WTC11 (cell line): ENCODE measurements around the gene SGTA. TPM values are rescaled to one million over a fixed set of nuclear protein-coding genes. Genes with fewer than 3 reads are reported as not detected.

Source experiments
- ATAC-seq: fragments of 200-7000 bp; cut with Tn5 transposase; 2 replicates; pipeline ENCODE4 v1.10.0; 2021; ENCODE audit warnings: mild to moderate bottlenecking, moderate library complexity
- CTCF ChIA-PET: fragments of 300-600 bp; sonication (Branson Sonifier 250); formaldehyde crosslinking; loops from one replicate; lab custom pipeline; 2021; ENCODE audit warnings: antibody characterized with exemption; lab: Charles Lee
- POLR2A ChIA-PET: fragments of 350-600 bp; sonication (Branson Sonifier 250); formaldehyde crosslinking; loops from one replicate; lab custom pipeline; 2021; ENCODE audit warnings: antibody characterized with exemption; lab: Charles Lee
- DNase-seq: peaks from one replicate; pipeline ENCODE4 v3.0.0; 2021; ENCODE audit warnings: low spot score
- H3K27ac Mint-ChIP-seq: 2 replicates; pipeline ENCODE4 v1.8.0; 2021; ENCODE audit warnings: mixed read lengths
- H3K27me3 Mint-ChIP-seq: 2 replicates; pipeline ENCODE4 v1.8.0; 2021; ENCODE audit warnings: low read depth, mild to moderate bottlenecking, moderate library complexity, mixed read lengths
- H3K36me3 Mint-ChIP-seq: 2 replicates; pipeline ENCODE4 v1.8.0; 2021; ENCODE audit warnings: mixed read lengths
- H3K4me1 Mint-ChIP-seq: 2 replicates; pipeline ENCODE4 v1.8.0; 2022; ENCODE audit warnings: mixed read lengths
- H3K4me3 Mint-ChIP-seq: 2 replicates; pipeline ENCODE4 v1.8.0; 2021; ENCODE audit warnings: mild to moderate bottlenecking, moderate library complexity, mixed read lengths
- H3K9me3 Mint-ChIP-seq: 2 replicates; pipeline ENCODE4 v1.8.0; 2021; ENCODE audit warnings: mixed read lengths
- ATF3 ChIP-seq: sonication (generic); formaldehyde crosslinking; conservative IDR thresholded peaks from 2 replicates; pipeline ENCODE4 v1.8.1; 2022; ENCODE audit warnings: mild to moderate bottlenecking, missing genetic modification reagents
- CTCF ChIP-seq: fragments of 200-600 bp; IDR thresholded peaks from 2 replicates; pipeline ENCODE4 v1.8.0; 2022; ENCODE audit warnings: antibody characterized with exemption
- ELF4 ChIP-seq: sonication (generic); formaldehyde crosslinking; IDR thresholded peaks from 2 replicates; pipeline ENCODE4 v1.8.1; 2022; ENCODE audit warnings: low read depth, mild to moderate bottlenecking, moderate library complexity, missing genetic modification reagents
- FOXP4 ChIP-seq: sonication (generic); formaldehyde crosslinking; IDR thresholded peaks from 2 replicates; pipeline ENCODE4 v1.8.0; 2022; ENCODE audit warnings: mild to moderate bottlenecking, missing genetic modification reagents
- GRHL2 ChIP-seq: fragments of 250-450 bp; sonication (Bioruptor Pico); IDR thresholded peaks from 2 replicates; pipeline ENCODE4 v1.8.0; 2022; ENCODE audit warnings: mild to moderate bottlenecking, moderate library complexity; ENCODE audit not compliant: insufficient replicate concordance, severe bottlenecking
- GTF2I ChIP-seq: fragments of 250-450 bp; sonication (Bioruptor Pico); conservative IDR thresholded peaks from 2 replicates; pipeline ENCODE4 v1.4.0; 2021; ENCODE audit warnings: mild to moderate bottlenecking
- MAX ChIP-seq: sonication (generic); formaldehyde crosslinking; IDR thresholded peaks from 2 replicates; pipeline ENCODE4 v1.8.0; 2022; ENCODE audit warnings: mild to moderate bottlenecking, missing genetic modification reagents
- MLX ChIP-seq: sonication (generic); formaldehyde crosslinking; IDR thresholded peaks from 2 replicates; pipeline ENCODE4 v1.8.1; 2023; ENCODE audit warnings: mild to moderate bottlenecking, missing genetic modification reagents, moderate library complexity
- PRDM15 ChIP-seq: sonication (generic); formaldehyde crosslinking; IDR thresholded peaks from 2 replicates; pipeline ENCODE4 v1.8.0; 2022; ENCODE audit warnings: missing genetic modification reagents
- SMAD4 ChIP-seq: sonication (generic); formaldehyde crosslinking; IDR thresholded peaks from 2 replicates; pipeline ENCODE4 v1.8.0; 2022; ENCODE audit warnings: mild to moderate bottlenecking, missing genetic modification reagents
- ZNF423 ChIP-seq: fragments of 250-450 bp; sonication (Bioruptor Pico); IDR thresholded peaks from 2 replicates; pipeline ENCODE4 v2.1.2; 2022; ENCODE audit warnings: mild to moderate bottlenecking, moderate library complexity
- ZNF425 ChIP-seq: fragments of 250-450 bp; sonication (Bioruptor Pico); conservative IDR thresholded peaks from 2 replicates; pipeline ENCODE4 v1.9.0; 2021; ENCODE audit warnings: mild to moderate bottlenecking
- ZNF671 ChIP-seq: fragments of 250-450 bp; sonication (Bioruptor Pico); IDR thresholded peaks from 2 replicates; pipeline ENCODE4 v1.8.0; 2021; ENCODE audit warnings: mild to moderate bottlenecking
- total RNA-seq: library from RNA; stranded (reverse); gene quantifications from 3 replicates; pipeline ENCODE4 v1.2.3, GENCODE V29; 2021

SGTA gene
- total RNA-seq, 1 experiment from 2014 or later = 91.2 TPM

GRCh38 chr19:2807379-2808128, 24.5 kb upstream of the SGTA start (continued):
- TF ChIP-seq ATF3 (CRISPR knock-in tag) (no peak), CTCF (no peak), MLX (CRISPR knock-in tag) (no peak), ZNF671 (no peak), MAX (CRISPR knock-in tag) (no peak), FOXP4 (CRISPR knock-in tag) (no peak), ZNF423 (CRISPR knock-in tag) (no peak)
- TF ChIP-seq, all 79 proteins: peak for 0

- Mint-ChIP-seq H3K27me3 (no peaks in the 10 kb centered on the region), H3K27ac (no peak overlapping the region), H3K9me3 (no peaks in the 10 kb centered on the region), H3K4me1 (no peaks in the 10 kb centered on the region), H3K36me3 (peaks cover 32% of the 10 kb centered on the region), H3K4me3 (no peak overlapping the region)
- no peak for DNase-seq
- ChIA-PET POLR2A (no interaction called here), CTCF (no interaction called here)
- TF ChIP-seq PRDM15 (CRISPR knock-in tag) = no peak
- TF ChIP-seq SMAD4 (CRISPR knock-in tag) = no peak
- no peak for TF ChIP-seq GTF2I (CRISPR knock-in tag)
- no peak for TF ChIP-seq ELF4 (CRISPR knock-in tag)
- no peak for TF ChIP-seq GRHL2
- TF ChIP-seq, all 79 proteins: peak for 0
- ATAC-seq = no peak
Measured at GRCh38 chr19:2806736-2807378, 23.8 kb upstream of the SGTA start.

- CTCF ChIA-PET = no interaction called here
- no peaks in the 10 kb centered on the region for H3K9me3 Mint-ChIP-seq
- TF ChIP-seq ZNF425 (CRISPR knock-in tag) = no peak
- TF ChIP-seq, all 79 proteins: peak for 0
- H3K4me3 Mint-ChIP-seq = no peak overlapping the region
- POLR2A ChIA-PET = no interaction called here
- no peaks in the 10 kb centered on the region for H3K27me3 Mint-ChIP-seq
- DNase-seq (no peak), ATAC-seq (no peak)
- peaks cover 36% of the 10 kb centered on the region for H3K36me3 Mint-ChIP-seq
- H3K27ac Mint-ChIP-seq = no peak overlapping the region
- H3K4me1 Mint-ChIP-seq = no peaks in the 10 kb centered on the region
Measured at GRCh38 chr19:2805991-2806649, 23.0 kb upstream of the SGTA start.
